K562 (cell line): Measurements from ENCODE around the gene MMP17.

Source experiments
- KAT8 ChIP-seq: fragments of 450-650 bp; IDR thresholded peaks from 2 replicates; pipeline ENCODE4 v1.6.1; 2016; ENCODE audit warnings: low read depth, mild to moderate bottlenecking
- POLR2AphosphoS5 ChIP-seq: IDR thresholded peaks from 2 replicates; pipeline ENCODE4 v1.6.1; 2011; ENCODE audit warnings: mild to moderate bottlenecking, low read depth, low read length, moderate library complexity; ENCODE audit not compliant: control insufficient read depth, insufficient read depth
- RAD21 ChIP-seq, 2 experiments: fragments of 250-450 bp in 1 of 2; fragments of 450-650 bp in 1 of 2; sonication (Bioruptor Pico) in 1 of 2; formaldehyde crosslinking in 1 of 2; IDR thresholded peaks in 1 of 2; conservative IDR thresholded peaks in 1 of 2; 2 replicates each; pipeline versions ENCODE4 v1.4.0 to v1.8.0; 2020 to 2022; ENCODE audit warnings: mild to moderate bottlenecking in 2 of 2, moderate library complexity in 1 of 2
- SREBF2 ChIP-seq: sonication (generic); formaldehyde crosslinking; IDR thresholded peaks from 2 replicates; pipeline ENCODE4 v1.4.0; 2020; ENCODE audit warnings: mild to moderate bottlenecking, missing genetic modification reagents
- TAF15 ChIP-seq: fragments of 200-400 bp; formaldehyde crosslinking; IDR thresholded peaks from 2 replicates; pipeline ENCODE4 v1.6.1; 2017; ENCODE audit warnings: mild to moderate bottlenecking, low read depth, low read length, moderate library complexity
- ZFX ChIP-seq: sonication (generic); formaldehyde crosslinking; IDR thresholded peaks from 2 replicates; pipeline ENCODE4 v1.8.0; 2022; ENCODE audit warnings: mild to moderate bottlenecking, missing genetic modification reagents, moderate library complexity
- ZNF551 ChIP-seq: fragments of 250-450 bp; sonication (Bioruptor Pico); IDR thresholded peaks from 2 replicates; pipeline ENCODE4 v1.5.0; 2021; ENCODE audit warnings: mild to moderate bottlenecking, moderate library complexity
- TF ChIP-seq, protein P1 (sequence below): fragments of 250-450 bp; sonication (Bioruptor Pico); IDR thresholded peaks from 2 replicates; pipeline ENCODE4 v1.8.0; 2021; ENCODE audit warnings: moderate library complexity, mild to moderate bottlenecking, inconsistent platforms
- TF ChIP-seq, protein P2 (sequence below), 3 experiments: IDR thresholded peaks in 2 of 3; conservative IDR thresholded peaks in 1 of 3; 2 replicates each; pipeline ENCODE4 v1.5.1; 2011 to 2012; ENCODE audit warnings: low read length in 3 of 3, mild to moderate bottlenecking in 3 of 3, control low read depth in 2 of 3, improper control_type of control experiment in 1 of 3, inconsistent platforms in 1 of 3, low read depth in 1 of 3, mixed read lengths in 1 of 3, moderate library complexity in 1 of 3; ENCODE audit not compliant: insufficient read depth in 2 of 3

DNA sequence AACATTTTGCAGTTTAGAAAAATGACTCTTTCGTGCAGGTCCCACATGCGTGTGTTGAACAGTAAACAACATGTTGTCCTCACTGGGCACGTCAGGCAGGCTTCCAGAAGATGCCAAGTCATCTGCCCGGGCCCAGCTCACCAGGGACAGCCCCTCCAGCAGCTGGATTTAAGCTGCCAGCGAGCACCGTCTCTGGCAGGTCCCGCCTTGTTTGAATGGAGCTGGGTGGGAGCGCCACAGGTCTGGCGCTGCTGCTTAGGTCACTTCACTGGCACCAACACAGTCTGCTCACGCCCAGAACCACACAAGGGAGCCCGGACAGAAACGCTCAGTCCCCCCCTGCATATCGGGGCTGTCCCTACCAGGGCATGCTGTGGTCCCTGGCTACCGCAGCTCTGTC, 33.1 kb upstream of the MMP17 start:
- TF ChIP-seq ZNF551, result no peak
- TF ChIP-seq TAF15, result no peak
- no peak for TF ChIP-seq ZFX (CRISPR knock-in tag)
- no peak for TF ChIP-seq POLR2AphosphoS5
- TF ChIP-seq RAD21 (CRISPR knock-in tag; conservative IDR thresholded peaks at IDR 0.05 in 1 of 2, IDR thresholded peaks at IDR 0.05 in 1 of 2), result no peak
- TF ChIP-seq, protein P1, sequence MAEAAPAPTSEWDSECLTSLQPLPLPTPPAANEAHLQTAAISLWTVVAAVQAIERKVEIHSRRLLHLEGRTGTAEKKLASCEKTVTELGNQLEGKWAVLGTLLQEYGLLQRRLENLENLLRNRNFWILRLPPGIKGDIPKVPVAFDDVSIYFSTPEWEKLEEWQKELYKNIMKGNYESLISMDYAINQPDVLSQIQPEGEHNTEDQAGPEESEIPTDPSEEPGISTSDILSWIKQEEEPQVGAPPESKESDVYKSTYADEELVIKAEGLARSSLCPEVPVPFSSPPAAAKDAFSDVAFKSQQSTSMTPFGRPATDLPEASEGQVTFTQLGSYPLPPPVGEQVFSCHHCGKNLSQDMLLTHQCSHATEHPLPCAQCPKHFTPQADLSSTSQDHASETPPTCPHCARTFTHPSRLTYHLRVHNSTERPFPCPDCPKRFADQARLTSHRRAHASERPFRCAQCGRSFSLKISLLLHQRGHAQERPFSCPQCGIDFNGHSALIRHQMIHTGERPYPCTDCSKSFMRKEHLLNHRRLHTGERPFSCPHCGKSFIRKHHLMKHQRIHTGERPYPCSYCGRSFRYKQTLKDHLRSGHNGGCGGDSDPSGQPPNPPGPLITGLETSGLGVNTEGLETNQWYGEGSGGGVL (CRISPR knock-in tag), result no peak
- TF ChIP-seq, protein P2, sequence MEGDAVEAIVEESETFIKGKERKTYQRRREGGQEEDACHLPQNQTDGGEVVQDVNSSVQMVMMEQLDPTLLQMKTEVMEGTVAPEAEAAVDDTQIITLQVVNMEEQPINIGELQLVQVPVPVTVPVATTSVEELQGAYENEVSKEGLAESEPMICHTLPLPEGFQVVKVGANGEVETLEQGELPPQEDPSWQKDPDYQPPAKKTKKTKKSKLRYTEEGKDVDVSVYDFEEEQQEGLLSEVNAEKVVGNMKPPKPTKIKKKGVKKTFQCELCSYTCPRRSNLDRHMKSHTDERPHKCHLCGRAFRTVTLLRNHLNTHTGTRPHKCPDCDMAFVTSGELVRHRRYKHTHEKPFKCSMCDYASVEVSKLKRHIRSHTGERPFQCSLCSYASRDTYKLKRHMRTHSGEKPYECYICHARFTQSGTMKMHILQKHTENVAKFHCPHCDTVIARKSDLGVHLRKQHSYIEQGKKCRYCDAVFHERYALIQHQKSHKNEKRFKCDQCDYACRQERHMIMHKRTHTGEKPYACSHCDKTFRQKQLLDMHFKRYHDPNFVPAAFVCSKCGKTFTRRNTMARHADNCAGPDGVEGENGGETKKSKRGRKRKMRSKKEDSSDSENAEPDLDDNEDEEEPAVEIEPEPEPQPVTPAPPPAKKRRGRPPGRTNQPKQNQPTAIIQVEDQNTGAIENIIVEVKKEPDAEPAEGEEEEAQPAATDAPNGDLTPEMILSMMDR (IDR thresholded peaks at IDR 0.05 in 2 of 3, conservative IDR thresholded peaks at IDR 0.05 in 1 of 3; ENCODE audit: insufficient read depth in 2 of 3, low read depth in 1 of 3, low read length in 3 of 3), result no peak
- no peak for TF ChIP-seq SREBF2 (CRISPR knock-in tag)
- TF ChIP-seq KAT8, result no peak
